ENCODE results near the gene DUOX1. TPM values are rescaled to one million over a fixed set of nuclear protein-coding genes. Genes with fewer than 3 reads are reported as not detected.

Gene DUOX1
- total RNA-seq, 6 experiments from 2014 or later: 0.02 to 0.26 (median 0.12) TPM; not detected in 1

DNA sequence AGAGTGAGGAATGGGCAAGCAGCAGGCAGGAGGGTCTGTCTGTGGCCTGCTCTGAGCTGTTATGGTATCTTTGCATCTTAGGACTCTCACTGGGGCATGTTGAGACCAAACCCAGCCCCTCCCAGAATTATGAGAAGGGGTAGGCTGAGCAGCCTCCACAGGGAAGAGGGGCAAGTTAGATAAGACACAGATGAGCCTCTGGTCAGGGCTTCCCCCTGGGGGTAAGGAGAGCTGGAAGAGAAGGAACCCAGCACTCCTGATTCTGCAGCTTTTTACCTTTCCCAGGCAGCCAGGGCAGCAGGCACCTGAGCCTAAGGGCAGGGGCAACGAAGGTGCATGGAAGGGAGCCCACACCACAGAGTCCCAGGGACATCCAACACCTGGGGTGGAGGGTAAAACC lies 19.3 kb downstream of the DUOX1 start:
- TF ChIP-seq CTCF (IDR thresholded peaks at IDR 0.05): no peak
- H3K4me1 Mint-ChIP-seq (ENCODE audit: low read depth): peaks cover 27% of the 10 kb centered on the region
- DNase-seq: no peak
- no peak overlapping the region for H3K27ac Mint-ChIP-seq
- H3K9me3 Mint-ChIP-seq: no peaks in the 10 kb centered on the region
- H3K36me3 Mint-ChIP-seq (ENCODE audit: low read depth): no peaks in the 10 kb centered on the region
- peaks cover 9% of the 10 kb centered on the region for H3K27me3 Mint-ChIP-seq (ENCODE audit: insufficient read depth)
- H3K4me3 Mint-ChIP-seq: no peak overlapping the region

DNA sequence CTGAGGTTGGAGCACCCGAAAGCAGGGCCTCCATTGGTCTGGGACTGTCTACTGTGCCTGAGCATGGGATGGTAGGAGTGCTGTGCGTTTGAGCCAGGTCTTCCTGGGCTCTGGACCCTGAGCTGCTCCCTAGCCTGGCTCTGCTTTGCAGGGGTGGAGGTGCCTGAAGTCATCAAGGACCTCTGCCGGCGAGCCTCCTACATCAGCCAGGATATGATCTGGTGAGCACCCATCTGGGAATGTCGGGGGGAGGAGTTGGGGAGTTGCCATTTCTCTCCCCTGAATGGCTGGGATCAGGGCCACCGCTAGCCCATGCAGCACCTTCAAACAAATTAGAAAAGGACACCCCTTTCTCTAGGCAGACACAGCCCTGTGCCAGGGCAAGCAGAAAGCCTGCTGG lies 20.7 kb downstream of the DUOX1 start:
- no peak for DNase-seq
- Mint-ChIP-seq H3K4me3 (no peak overlapping the region), H3K27me3 (ENCODE audit: insufficient read depth) (no peaks in the 10 kb centered on the region; the same call in none of the 2 replicates), H3K27ac (no peak overlapping the region), H3K36me3 (ENCODE audit: low read depth) (no peaks in the 10 kb centered on the region), H3K9me3 (no peaks in the 10 kb centered on the region), H3K4me1 (ENCODE audit: low read depth) (peaks cover 27% of the 10 kb centered on the region)
- no peak for TF ChIP-seq CTCF (IDR thresholded peaks at IDR 0.05)

DNA sequence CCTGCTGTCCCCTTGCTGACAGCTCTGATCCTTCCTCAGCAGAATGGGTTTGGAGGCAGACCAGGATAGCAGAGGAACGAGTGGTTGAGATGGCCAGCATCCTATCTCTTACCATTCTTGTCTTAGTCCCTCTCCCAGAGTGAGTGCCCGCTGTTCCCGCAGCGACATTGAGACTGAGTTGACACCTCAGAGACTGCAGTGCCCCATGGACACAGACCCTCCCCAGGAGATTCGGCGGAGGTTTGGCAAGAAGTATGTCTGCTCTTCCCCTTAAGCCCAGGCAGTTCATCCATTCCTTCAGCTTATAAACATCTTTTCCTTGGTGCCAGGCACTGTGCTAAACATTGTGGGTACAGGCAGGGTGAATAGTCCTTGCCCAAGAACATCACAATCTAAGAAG lies 21.2 kb downstream of the DUOX1 start:
- Mint-ChIP-seq H3K4me1 (ENCODE audit: low read depth) (peaks cover 23% of the 10 kb centered on the region), H3K9me3 (no peaks in the 10 kb centered on the region), H3K27me3 (ENCODE audit: insufficient read depth) (no peaks in the 10 kb centered on the region; the same call in none of the 2 replicates), H3K4me3 (no peak overlapping the region), H3K36me3 (ENCODE audit: low read depth) (no peaks in the 10 kb centered on the region), H3K27ac (no peak overlapping the region)
- DNase-seq: no peak
- TF ChIP-seq CTCF (IDR thresholded peaks at IDR 0.05): no peak

GRCh38 chr15:45151998-45152828 lies 22.4 kb downstream of the DUOX1 start:
- Mint-ChIP-seq H3K4me1 (ENCODE audit: low read depth) (peaks cover 28% of the 10 kb centered on the region), H3K4me3 (no peak overlapping the region), H3K9me3 (no peaks in the 10 kb centered on the region), H3K27me3 (ENCODE audit: insufficient read depth) (peaks cover 6% of the 10 kb centered on the region), H3K36me3 (ENCODE audit: low read depth) (no peaks in the 10 kb centered on the region), H3K27ac (no peak overlapping the region)
- no peak for TF ChIP-seq CTCF (IDR thresholded peaks at IDR 0.05)
- DNase-seq: no peak

- DNase-seq: no peak
- Mint-ChIP-seq H3K27me3 (ENCODE audit: insufficient read depth) (peaks cover 6% of the 10 kb centered on the region), H3K9me3 (no peaks in the 10 kb centered on the region), H3K27ac (peak overlapping the region; percentile 94; the same call in 1 of the 2 replicates), H3K4me3 (no peak overlapping the region), H3K4me1 (ENCODE audit: low read depth) (peaks cover 20% of the 10 kb centered on the region), H3K36me3 (ENCODE audit: low read depth) (no peaks in the 10 kb centered on the region)
- TF ChIP-seq CTCF (IDR thresholded peaks at IDR 0.05): no peak
These were observed 25.9 kb downstream of the DUOX1 start for GRCh38 chr15:45155739-45156138.

All from HFFc6 (cell line).